ENCODE data around the gene PYM1.

DNA sequence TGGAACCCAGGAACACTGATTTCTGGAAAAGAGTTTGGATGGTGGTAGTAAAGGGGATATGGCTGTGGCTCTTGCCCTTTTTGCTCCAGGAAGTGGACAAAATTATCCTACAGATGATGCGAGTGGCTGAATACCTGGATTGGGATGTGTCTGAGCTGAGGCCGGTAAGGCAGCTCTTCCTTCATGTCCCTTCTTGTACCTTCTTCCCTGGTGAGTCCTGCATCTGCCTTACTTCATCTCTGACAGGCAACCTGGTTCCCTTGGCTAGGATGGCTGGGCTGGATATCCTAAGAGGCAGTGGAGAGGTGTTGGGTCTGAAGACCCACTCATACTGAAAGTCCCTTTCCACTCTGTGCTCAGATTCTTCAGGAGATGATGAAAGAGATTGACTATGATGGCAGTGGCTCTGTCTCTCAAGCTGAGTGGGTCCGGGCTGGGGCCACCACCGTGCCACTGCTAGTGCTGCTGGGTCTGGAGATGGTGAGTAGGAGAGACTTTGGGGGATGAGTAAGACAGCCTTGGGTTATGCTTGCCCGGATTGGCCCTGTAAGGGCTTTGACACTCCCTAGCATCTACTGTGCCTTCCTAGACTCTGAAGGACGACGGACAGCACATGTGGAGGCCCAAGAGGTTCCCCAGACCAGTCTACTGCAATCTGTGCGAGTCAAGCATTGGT lies 11.3 kb upstream of the PYM1 start:
- TF ChIP-seq, protein P1, sequence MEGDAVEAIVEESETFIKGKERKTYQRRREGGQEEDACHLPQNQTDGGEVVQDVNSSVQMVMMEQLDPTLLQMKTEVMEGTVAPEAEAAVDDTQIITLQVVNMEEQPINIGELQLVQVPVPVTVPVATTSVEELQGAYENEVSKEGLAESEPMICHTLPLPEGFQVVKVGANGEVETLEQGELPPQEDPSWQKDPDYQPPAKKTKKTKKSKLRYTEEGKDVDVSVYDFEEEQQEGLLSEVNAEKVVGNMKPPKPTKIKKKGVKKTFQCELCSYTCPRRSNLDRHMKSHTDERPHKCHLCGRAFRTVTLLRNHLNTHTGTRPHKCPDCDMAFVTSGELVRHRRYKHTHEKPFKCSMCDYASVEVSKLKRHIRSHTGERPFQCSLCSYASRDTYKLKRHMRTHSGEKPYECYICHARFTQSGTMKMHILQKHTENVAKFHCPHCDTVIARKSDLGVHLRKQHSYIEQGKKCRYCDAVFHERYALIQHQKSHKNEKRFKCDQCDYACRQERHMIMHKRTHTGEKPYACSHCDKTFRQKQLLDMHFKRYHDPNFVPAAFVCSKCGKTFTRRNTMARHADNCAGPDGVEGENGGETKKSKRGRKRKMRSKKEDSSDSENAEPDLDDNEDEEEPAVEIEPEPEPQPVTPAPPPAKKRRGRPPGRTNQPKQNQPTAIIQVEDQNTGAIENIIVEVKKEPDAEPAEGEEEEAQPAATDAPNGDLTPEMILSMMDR (conservative IDR thresholded peaks at IDR 0.05 in 1 of 2, IDR thresholded peaks at IDR 0.05 in 1 of 2; ENCODE audit: extremely low read depth in 1 of 2, insufficient read depth in 1 of 2, low read depth in 1 of 2, low read length in 2 of 2) = no peak
- no peak for TF ChIP-seq EZH2 (IDR thresholded peaks at IDR 0.05; ENCODE audit: borderline replicate concordance, low read length)
